ENCODE data around the gene CCDC18. TPM values are rescaled to one million over a fixed set of nuclear protein-coding genes. Genes with fewer than 3 reads are reported as not detected.

Gene CCDC18
- polyA plus RNA-seq, 3 donors, result 2.8 to 5.9 (median 4.4) TPM

DNA sequence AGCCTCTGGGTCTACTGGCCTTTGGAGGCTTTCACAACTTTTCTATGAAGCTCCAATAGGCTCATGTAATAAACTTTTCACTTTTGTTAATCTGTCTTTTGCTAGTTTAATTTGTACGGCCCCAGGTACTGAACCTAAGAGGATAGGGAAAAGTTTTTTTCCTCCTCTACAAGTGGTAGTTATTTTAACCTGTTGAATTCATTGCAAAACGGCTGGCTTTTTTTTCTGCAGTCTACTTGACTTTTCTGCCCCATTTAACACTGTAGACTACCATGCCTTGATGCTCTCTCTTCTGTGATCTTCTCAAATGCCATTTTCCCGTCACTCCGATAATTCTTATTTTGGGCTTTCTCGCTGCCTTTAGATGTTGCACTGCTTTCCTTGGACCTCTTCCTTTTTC, 121.6 kb downstream of the CCDC18 start:
- intact Hi-C loops (cut with micrococcal nuclease), result loop anchor here (10.0 kb wide), 2 partner anchors 513 to 543 kb away; no protein-coding TSS in a partner anchor
- H2AFZ ChIP-seq (ENCODE audit: insufficient read depth, low read depth, low read length, poor library complexity, severe bottlenecking), result no peak overlapping the region
- no peak overlapping the region for H3K4me2 ChIP-seq (replicated peaks; ENCODE audit: extremely low read depth, low read length, poor library complexity, severe bottlenecking)
- no peaks in the 10 kb centered on the region for H3K79me2 ChIP-seq (ENCODE audit: insufficient read depth, low read length)
- Mint-ChIP-seq H3K36me3 (peaks cover 0 to 6% of the 10 kb centered on the region in 2 donors), H3K27me3 (ENCODE audit: low read depth in 3 of 3) (no peaks in the 10 kb centered on the region), H3K27ac (no peak overlapping the region), H3K4me3 (no peak overlapping the region), H3K4me1 (no peaks in the 10 kb centered on the region), H3K9me3 (peaks cover 0 to 3% (median 0%) of the 10 kb centered on the region in 7 donors)
- H3K4me1 ChIP-seq (ENCODE audit: control insufficient read depth in 1 of 2, insufficient read depth in 2 of 2, low read length in 2 of 2), result no peaks in the 10 kb centered on the region
- no peaks in the 10 kb centered on the region for H3K36me3 ChIP-seq (replicated peaks in 1 of 2; ENCODE audit: control insufficient read depth in 1 of 2, insufficient read depth in 2 of 2, low read length in 2 of 2)
- H3K27me3 ChIP-seq (ENCODE audit: control insufficient read depth in 2 of 2, insufficient read depth in 2 of 2, low read length in 2 of 2), result no peaks in the 10 kb centered on the region
- H4K20me1 ChIP-seq (ENCODE audit: insufficient read depth, low read length), result no peaks in the 10 kb centered on the region
- TF ChIP-seq, protein P1, sequence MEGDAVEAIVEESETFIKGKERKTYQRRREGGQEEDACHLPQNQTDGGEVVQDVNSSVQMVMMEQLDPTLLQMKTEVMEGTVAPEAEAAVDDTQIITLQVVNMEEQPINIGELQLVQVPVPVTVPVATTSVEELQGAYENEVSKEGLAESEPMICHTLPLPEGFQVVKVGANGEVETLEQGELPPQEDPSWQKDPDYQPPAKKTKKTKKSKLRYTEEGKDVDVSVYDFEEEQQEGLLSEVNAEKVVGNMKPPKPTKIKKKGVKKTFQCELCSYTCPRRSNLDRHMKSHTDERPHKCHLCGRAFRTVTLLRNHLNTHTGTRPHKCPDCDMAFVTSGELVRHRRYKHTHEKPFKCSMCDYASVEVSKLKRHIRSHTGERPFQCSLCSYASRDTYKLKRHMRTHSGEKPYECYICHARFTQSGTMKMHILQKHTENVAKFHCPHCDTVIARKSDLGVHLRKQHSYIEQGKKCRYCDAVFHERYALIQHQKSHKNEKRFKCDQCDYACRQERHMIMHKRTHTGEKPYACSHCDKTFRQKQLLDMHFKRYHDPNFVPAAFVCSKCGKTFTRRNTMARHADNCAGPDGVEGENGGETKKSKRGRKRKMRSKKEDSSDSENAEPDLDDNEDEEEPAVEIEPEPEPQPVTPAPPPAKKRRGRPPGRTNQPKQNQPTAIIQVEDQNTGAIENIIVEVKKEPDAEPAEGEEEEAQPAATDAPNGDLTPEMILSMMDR (IDR thresholded peaks at IDR 0.05), result no peak
- no peak overlapping the region for H3K4me3 ChIP-seq (replicated peaks in 1 of 3; ENCODE audit: low read depth in 2 of 3, low read length in 3 of 3)
- H3K9ac ChIP-seq (ENCODE audit: insufficient read depth, low read length, poor library complexity, severe bottlenecking), result no peak overlapping the region
- H3K27ac ChIP-seq (ENCODE audit: low read depth in 1 of 2, low read length in 2 of 2), result no peak overlapping the region
- H3K9me3 ChIP-seq (replicated peaks in 1 of 2; ENCODE audit: control insufficient read depth in 1 of 2, insufficient read depth in 1 of 2, low read length in 2 of 2), result no peaks in the 10 kb centered on the region
- 100% methylated on average over 4 of the region's 5 CpGs for WGBS (ENCODE audit: insufficient coverage)
- DNase-seq, result no peak

DNA sequence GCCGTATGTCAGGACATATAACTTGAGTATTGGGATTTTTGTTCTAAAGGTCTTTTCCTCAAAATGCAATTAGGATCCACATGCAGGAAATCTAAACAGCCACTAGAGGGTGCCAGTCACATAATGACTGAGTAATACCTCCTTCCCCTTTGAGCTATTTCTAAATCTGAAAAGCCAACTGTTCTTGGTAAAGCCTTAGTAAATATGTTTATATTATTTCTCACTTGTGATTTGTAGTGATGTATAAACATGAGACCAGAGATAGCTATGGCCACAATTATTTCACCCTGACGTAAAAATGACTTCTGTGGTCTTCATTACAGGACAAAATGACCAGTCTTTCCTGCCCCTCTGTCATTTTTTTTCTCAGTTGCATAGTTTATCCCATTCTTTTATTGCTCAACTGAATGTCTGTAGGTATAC, 124.2 kb downstream of the CCDC18 start:
- peaks cover 0 to 8% of the 10 kb centered on the region in 2 donors for H3K36me3 Mint-ChIP-seq
- H3K9ac ChIP-seq (ENCODE audit: insufficient read depth, low read length, poor library complexity, severe bottlenecking), result no peak overlapping the region
- no peaks in the 10 kb centered on the region for H3K4me1 Mint-ChIP-seq
- DNase-seq, result peak; percentile 48 to 77 (median 65)
- TF ChIP-seq, protein P1 (IDR thresholded peaks at IDR 0.05), result peak; percentile 84
- H3K9me3 Mint-ChIP-seq, result peaks cover 0 to 1% (median 0%) of the 10 kb centered on the region in 7 donors
- H3K27me3 ChIP-seq (ENCODE audit: control insufficient read depth in 2 of 2, insufficient read depth in 2 of 2, low read length in 2 of 2), result no peaks in the 10 kb centered on the region
- H3K4me3 Mint-ChIP-seq, result no peak overlapping the region
- H3K36me3 ChIP-seq (replicated peaks in 1 of 2; ENCODE audit: control insufficient read depth in 1 of 2, insufficient read depth in 2 of 2, low read length in 2 of 2), result no peaks in the 10 kb centered on the region
- H3K4me1 ChIP-seq (ENCODE audit: control insufficient read depth in 1 of 2, insufficient read depth in 2 of 2, low read length in 2 of 2), result no peaks in the 10 kb centered on the region
- H2AFZ ChIP-seq (ENCODE audit: insufficient read depth, low read depth, low read length, poor library complexity, severe bottlenecking), result no peak overlapping the region
- peak overlapping the region in 1 of 7 donors; percentile 71 for H3K27ac Mint-ChIP-seq
- no peaks in the 10 kb centered on the region for H3K79me2 ChIP-seq (ENCODE audit: insufficient read depth, low read length)
- no peak overlapping the region for H3K4me3 ChIP-seq (replicated peaks in 1 of 3; ENCODE audit: low read depth in 2 of 3, low read length in 3 of 3)
- H4K20me1 ChIP-seq (ENCODE audit: insufficient read depth, low read length), result no peaks in the 10 kb centered on the region
- WGBS (ENCODE audit: insufficient coverage), result no CpG with 5 or more reads among the region's 2 CpGs
- no peak overlapping the region for H3K27ac ChIP-seq (ENCODE audit: low read depth in 1 of 2, low read length in 2 of 2)
- H3K9me3 ChIP-seq (replicated peaks in 1 of 2; ENCODE audit: control insufficient read depth in 1 of 2, insufficient read depth in 1 of 2, low read length in 2 of 2), result no peaks in the 10 kb centered on the region
- H3K4me2 ChIP-seq (replicated peaks; ENCODE audit: extremely low read depth, low read length, poor library complexity, severe bottlenecking), result no peak overlapping the region
- no peaks in the 10 kb centered on the region for H3K27me3 Mint-ChIP-seq (ENCODE audit: low read depth in 3 of 3)
- intact Hi-C loops (cut with micrococcal nuclease), result loop anchor here (10.0 kb wide), 2 partner anchors 510 to 540 kb away; no protein-coding TSS in a partner anchor
